Mucosa of stomach (tissue), 1 donor: ENCODE measurements around the gene ZC3H7A.
A peak's percentile ranks its signal among the peaks of the same experiment; 100 is the strongest.
"Not testable (repeated sequence)": the region's sequence is repeated elsewhere in the genome, so short reads cannot be mapped to it uniquely, and the experiment has no call there.

ENCODE experiments used
- H3K27me3 ChIP-seq: one replicate; pipeline ENCODE4 v1.7.0; 2013; ENCODE audit warnings: mild to moderate bottlenecking, low read length; ENCODE audit not compliant: control insufficient read depth, insufficient read depth
- H3K36me3 ChIP-seq: one replicate; pipeline ENCODE4 v1.7.0; 2013; ENCODE audit warnings: low read length; ENCODE audit not compliant: control insufficient read depth, insufficient read depth
- H3K4me1 ChIP-seq: one replicate; pipeline ENCODE4 v1.7.0; 2013; ENCODE audit warnings: mild to moderate bottlenecking, low read length; ENCODE audit not compliant: control insufficient read depth, insufficient read depth
- H3K4me3 ChIP-seq: one replicate; pipeline ENCODE4 v1.7.0; 2013; ENCODE audit warnings: low read length
- H3K9ac ChIP-seq: one replicate; pipeline ENCODE4 v1.7.0; 2013; ENCODE audit warnings: mild to moderate bottlenecking, low read length, moderate library complexity
- H3K9me3 ChIP-seq: one replicate; pipeline ENCODE4 v1.7.0; 2013; ENCODE audit warnings: mild to moderate bottlenecking, low read length, moderate library complexity; ENCODE audit not compliant: control insufficient read depth
- donor health status: Pancreatic carcinoma.

The ZC3H7A gene

GRCh38 chr16:11824362-11824761 is 27.3 kb upstream of the ZC3H7A start:
- no peaks in the 10 kb centered on the region for H3K27me3 ChIP-seq
- H3K9me3 ChIP-seq: no peaks in the 10 kb centered on the region
- H3K4me3 ChIP-seq: no peak overlapping the region
- H3K4me1 ChIP-seq: peaks cover 7% of the 10 kb centered on the region
- H3K9ac ChIP-seq: no peak overlapping the region
- H3K36me3 ChIP-seq: no peaks in the 10 kb centered on the region

- not testable (repeated sequence) for H3K9me3 ChIP-seq, H3K9ac ChIP-seq
These were observed 26.6 kb upstream of the ZC3H7A start for GRCh38 chr16:11823645-11824044.

DNA sequence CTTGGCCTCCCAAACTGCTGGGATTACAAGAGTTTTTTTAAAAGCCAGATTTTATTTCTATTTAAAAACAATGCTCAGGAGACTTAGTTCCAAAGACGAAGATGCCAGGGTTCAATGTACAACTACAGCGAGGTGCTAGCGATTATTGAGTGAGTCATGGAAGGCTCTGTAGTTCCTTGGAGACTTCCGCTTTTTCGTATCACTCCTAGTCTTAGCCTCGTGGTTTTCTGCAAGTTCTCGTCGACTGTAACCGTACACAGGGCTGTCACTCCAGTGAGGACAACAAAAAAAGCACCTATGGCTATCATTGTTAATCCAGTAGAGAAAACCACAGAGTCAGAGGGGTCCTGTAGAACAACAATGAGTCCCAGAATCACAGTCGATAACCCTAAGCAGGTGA is 22.7 kb upstream of the ZC3H7A start:
- Histone ChIP-seq H3K4me1 (peaks cover 6% of the 10 kb centered on the region), H3K36me3 (no peaks in the 10 kb centered on the region), H3K4me3 (no peak overlapping the region), H3K9me3 (no peaks in the 10 kb centered on the region), H3K9ac (no peak overlapping the region), H3K27me3 (no peaks in the 10 kb centered on the region)

More at GRCh38 chr16:11823645-11824044, 26.6 kb upstream of the ZC3H7A start:
- not testable (repeated sequence) for H3K27me3 ChIP-seq, H3K4me1 ChIP-seq, H3K36me3 ChIP-seq, H3K4me3 ChIP-seq

DNA sequence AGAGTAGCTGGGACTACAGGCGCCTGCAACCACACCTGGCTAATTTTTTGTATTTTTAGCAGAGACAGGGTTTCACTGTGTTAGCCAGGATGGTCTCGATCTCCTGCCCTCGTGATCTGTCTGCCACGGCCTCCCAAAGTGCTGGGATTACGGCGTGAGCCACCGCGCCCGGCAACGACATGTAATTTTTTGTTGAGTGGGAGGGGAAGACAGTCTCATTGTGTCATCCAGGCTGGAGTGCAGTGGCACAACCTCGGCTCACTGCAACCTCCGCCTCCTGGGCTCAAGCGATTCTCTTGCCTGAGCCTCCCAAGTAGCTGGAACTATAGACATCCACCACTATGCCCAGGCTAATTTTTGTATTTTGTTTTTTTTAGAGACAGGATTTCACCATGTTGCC is 21.9 kb upstream of the ZC3H7A start:
- not testable (repeated sequence) for H3K4me1 ChIP-seq, H3K36me3 ChIP-seq, H3K27me3 ChIP-seq, H3K9ac ChIP-seq, H3K9me3 ChIP-seq, H3K4me3 ChIP-seq

DNA sequence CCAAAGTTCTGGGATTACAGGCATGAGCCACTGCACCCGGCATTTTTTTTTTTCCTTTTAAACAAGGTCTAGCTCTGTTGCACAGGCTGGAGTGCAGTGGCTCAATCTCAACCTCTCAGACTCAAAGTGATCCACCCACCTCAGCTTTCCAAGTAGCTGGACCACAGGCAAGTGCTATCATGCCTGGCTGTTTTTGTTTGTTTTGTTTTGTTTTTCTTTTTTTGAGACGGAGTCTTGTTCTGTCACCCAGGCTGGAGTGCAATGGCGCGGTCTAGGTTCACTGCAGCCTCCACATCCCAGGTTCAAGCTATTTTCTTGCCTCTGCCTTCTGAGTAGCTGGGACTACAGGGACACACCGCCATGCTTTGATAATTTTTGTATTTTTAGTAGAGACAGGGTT is 19.1 kb upstream of the ZC3H7A start:
- Histone ChIP-seq H3K4me3 (no peak overlapping the region), H3K9ac (no peak overlapping the region)

GRCh38 chr16:11814800-11815199 is 17.7 kb upstream of the ZC3H7A start:
- H3K9ac ChIP-seq, H3K4me3 ChIP-seq, H3K27me3 ChIP-seq, H3K36me3 ChIP-seq, H3K4me1 ChIP-seq, H3K9me3 ChIP-seq: not testable (repeated sequence)

More for the DNA sequence above, 19.1 kb upstream of the ZC3H7A start:
- Histone ChIP-seq H3K36me3 (no peaks in the 10 kb centered on the region), H3K27me3 (no peaks in the 10 kb centered on the region), H3K9me3 (no peaks in the 10 kb centered on the region), H3K4me1 (no peaks in the 10 kb centered on the region)

DNA sequence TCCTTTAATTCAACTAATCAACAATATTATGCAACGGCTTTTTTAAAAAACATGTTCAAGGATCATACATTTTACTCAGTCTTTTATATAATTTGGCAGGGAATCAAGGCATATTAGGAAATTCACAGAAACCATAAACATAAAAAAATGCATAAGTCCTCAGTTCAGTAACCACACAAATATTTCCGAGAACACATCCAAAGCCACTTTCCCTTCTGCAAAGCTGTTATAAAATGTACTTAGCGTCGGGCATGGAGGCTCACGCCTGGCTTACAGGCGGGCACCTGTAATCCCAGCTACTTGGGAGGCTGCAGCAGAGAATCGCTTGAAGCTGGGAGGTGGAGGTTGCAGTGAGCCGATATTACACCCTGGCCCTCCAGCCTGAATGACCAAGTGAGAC is 9.7 kb upstream of the ZC3H7A start:
- H3K36me3 ChIP-seq: no peaks in the 10 kb centered on the region
- no peaks in the 10 kb centered on the region for H3K4me1 ChIP-seq
- no peak overlapping the region for H3K9ac ChIP-seq
- no peak overlapping the region for H3K4me3 ChIP-seq
- no peaks in the 10 kb centered on the region for H3K9me3 ChIP-seq
- H3K27me3 ChIP-seq: no peaks in the 10 kb centered on the region

DNA sequence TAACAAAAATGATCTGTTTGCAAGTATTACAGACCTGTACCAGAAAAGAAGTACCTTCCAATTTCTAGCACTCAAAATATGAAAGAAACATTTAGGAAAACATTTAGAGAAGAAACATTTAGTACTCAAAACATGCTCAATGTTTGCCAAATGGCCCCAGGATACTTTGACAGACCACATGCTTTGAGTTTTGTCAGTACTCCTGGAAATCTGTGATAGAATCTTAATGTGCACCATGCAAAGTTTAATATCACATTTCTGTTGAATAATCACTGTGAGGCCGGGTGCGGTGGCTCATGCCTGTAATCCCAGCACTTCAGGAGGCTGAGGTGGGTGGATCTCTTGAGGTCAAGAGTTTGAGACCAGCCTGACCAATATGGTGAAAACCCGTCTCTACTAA is 8.5 kb upstream of the ZC3H7A start:
- Histone ChIP-seq H3K36me3 (no peaks in the 10 kb centered on the region), H3K4me3 (no peak overlapping the region), H3K4me1 (no peaks in the 10 kb centered on the region), H3K27me3 (no peaks in the 10 kb centered on the region), H3K9ac (no peak overlapping the region), H3K9me3 (no peaks in the 10 kb centered on the region)

GRCh38 chr16:11801481-11802021 is 4.5 kb upstream of the ZC3H7A start:
- Histone ChIP-seq H3K4me1 (peaks cover 20% of the 10 kb centered on the region), H3K36me3 (no peaks in the 10 kb centered on the region), H3K4me3 (no peak overlapping the region), H3K9ac (no peak overlapping the region), H3K27me3 (no peaks in the 10 kb centered on the region), H3K9me3 (no peaks in the 10 kb centered on the region)

GRCh38 chr16:11800382-11800718 is 3.3 kb upstream of the ZC3H7A start:
- Histone ChIP-seq H3K4me3 (no peak overlapping the region), H3K27me3 (no peaks in the 10 kb centered on the region), H3K9me3 (no peaks in the 10 kb centered on the region), H3K36me3 (no peaks in the 10 kb centered on the region), H3K4me1 (peaks cover 26% of the 10 kb centered on the region), H3K9ac (no peak overlapping the region)

DNA sequence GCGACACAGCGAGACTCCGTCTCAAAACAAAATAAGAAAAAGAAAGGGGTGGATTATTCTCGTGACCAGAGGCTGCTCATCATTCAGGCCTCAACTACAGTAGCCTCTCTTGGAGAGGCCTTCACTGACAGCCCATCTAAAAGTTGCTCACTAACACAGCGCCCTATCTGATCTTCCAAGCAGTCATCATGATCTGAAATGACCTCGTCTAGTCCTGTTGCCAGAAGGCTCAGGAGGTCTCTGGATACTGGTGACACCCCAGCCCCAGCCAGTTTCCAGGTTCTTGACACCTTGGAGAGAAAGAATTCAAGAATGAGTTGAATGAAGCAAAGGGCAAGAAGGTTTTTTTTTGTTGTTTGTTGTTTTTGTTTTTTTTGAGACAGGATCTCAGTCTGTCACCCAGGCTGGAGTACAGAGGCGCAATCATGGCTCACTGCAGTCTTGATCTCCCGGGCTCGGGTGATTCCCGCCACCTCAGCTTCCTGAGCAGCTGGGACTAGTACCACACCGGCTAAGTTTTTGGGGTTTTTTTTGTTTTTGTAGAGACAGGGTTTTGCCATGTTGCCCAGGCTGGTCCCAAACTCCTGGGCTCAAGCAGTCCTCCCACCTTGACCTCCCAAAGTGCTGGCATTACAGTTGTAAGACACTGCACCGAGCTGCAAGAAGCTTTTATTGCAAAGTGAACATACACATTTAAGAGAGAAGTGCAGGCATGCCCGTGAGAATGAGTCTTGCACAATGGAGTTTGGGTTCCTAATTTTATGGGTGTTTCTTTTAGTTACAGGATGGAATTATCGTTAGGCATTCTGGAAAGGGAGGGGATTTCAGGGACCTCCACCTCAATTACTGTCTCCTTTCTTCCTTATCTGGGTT is 2.7 kb upstream of the ZC3H7A start:
- peaks cover 26% of the 10 kb centered on the region for H3K4me1 ChIP-seq
- no peak overlapping the region for H3K4me3 ChIP-seq
- no peaks in the 10 kb centered on the region for H3K9me3 ChIP-seq
- no peaks in the 10 kb centered on the region for H3K27me3 ChIP-seq
- H3K36me3 ChIP-seq: no peaks in the 10 kb centered on the region
- no peak overlapping the region for H3K9ac ChIP-seq

GRCh38 chr16:11799017-11799381 is 1.9 kb upstream of the ZC3H7A start:
- Histone ChIP-seq H3K4me1 (peaks cover 28% of the 10 kb centered on the region), H3K27me3 (no peaks in the 10 kb centered on the region), H3K9ac (peak overlapping the region; percentile 98), H3K9me3 (no peaks in the 10 kb centered on the region), H3K4me3 (no peak overlapping the region), H3K36me3 (no peaks in the 10 kb centered on the region)

DNA sequence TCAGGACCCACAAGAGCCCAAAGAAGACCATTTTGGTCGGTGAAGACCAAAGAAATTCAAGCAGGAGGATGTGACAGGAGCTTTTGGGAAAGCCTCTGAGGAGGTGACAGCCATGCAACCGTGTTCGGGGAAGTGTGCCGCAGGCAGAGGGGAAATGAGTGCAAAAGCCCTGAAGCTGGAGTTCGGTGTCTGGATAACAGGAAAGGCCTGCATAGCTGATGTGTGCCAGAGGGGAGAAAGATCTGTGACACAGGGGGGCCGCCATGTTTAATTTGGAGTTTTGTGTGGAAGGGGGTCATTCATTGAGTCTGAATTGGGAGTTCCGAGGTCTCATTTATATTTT is 870 bp upstream of the ZC3H7A start:
- H3K4me3 ChIP-seq: peak overlapping the region; percentile 100
- H3K4me1 ChIP-seq: peaks cover 38% of the 10 kb centered on the region
- no peaks in the 10 kb centered on the region for H3K9me3 ChIP-seq
- H3K36me3 ChIP-seq: no peaks in the 10 kb centered on the region
- H3K27me3 ChIP-seq: no peaks in the 10 kb centered on the region
- peak overlapping the region; percentile 98 for H3K9ac ChIP-seq
